ENCODE results near the gene BAIAP2L1.

Gene BAIAP2L1

DNA sequence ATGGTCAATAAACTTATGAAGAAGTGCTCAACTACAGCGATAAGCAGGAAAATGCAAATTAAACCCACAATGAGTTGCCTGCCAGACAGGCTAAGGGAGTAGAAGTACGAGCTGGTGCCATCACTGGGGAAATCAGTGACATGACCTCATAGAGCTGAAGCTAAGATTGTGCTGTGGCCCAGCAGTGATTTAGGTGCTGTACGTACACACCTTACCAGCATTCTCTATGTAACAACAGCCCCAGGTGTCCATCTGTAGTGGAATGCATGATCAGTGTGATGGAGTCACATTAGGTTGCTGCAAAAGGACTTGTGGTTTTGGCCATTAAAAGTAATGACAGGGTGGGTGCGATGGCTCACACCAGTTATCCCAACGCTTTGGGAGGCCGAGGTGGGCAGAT is 143.2 kb downstream of the BAIAP2L1 start:
- no peak for DNase-seq

DNA sequence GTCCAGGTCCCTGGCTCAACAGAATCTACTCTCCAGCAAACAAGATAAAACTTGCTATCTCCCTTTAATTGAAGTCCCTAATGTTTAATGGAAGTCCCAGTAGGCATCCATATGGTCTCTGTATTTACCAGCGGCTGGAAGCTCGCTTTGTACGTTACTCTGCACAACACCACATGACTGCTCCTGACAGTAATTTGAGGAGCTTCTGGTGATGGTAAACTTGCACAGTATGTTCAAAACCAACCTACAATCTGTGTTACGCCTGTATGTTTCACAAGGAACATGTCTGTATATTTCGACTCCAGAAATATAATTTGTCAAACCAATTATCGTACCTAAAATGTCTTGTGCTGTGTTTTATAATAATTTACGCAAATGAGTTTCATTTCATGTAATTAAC is 144.5 kb downstream of the BAIAP2L1 start:
- DNase-seq, result no peak

DNA sequence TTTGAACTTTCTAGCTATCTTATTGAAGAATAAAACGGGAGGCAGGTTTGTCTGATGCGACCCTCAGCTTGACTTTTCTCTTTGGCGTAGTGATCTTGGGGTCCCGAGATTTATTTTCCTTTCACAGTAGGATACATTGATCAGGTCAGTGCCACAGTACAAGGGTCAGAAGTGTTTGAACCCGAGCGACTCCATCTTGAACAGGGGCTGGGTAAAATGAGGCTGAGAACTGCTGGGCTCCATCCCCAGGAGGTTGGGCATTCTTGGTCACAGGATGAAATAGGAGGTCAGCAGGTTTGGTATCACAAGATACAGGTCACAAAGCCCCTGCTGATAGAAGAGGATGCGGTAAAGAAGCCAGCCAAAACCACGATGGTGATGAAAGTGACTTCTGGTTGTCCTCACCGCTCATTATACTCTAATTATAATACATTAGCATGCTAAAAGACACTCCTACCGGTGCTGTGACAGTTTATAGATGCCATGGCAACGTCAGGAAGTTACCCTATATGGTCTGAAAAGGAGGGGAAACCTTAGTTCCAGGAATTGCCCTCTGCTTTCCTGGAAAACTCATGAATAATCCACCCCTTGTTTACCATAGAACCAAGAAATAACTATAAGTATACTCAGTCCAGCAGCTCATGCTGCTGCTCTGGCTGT is 145.8 kb downstream of the BAIAP2L1 start:
- DNase-seq, result no peak

DNA sequence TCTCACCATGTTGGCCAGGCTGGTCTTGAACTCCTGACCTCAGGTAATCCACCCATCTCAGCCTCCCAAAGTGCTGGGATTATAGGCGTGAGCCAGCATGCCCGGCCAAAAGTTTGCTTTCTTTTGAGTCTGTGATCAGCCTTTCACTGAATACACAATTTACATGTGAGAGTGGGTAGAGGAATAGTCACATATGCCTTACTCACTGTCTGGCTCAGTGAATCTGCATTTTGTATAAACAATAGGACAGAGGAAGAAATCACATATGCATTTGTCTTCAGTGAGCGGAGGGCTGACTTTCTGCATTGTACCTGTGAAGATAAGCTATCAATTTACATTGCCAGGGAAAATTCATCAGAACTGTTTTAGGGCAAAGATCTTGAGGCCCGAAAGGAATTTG is 146.4 kb downstream of the BAIAP2L1 start:
- DNase-seq, result no peak

DNA sequence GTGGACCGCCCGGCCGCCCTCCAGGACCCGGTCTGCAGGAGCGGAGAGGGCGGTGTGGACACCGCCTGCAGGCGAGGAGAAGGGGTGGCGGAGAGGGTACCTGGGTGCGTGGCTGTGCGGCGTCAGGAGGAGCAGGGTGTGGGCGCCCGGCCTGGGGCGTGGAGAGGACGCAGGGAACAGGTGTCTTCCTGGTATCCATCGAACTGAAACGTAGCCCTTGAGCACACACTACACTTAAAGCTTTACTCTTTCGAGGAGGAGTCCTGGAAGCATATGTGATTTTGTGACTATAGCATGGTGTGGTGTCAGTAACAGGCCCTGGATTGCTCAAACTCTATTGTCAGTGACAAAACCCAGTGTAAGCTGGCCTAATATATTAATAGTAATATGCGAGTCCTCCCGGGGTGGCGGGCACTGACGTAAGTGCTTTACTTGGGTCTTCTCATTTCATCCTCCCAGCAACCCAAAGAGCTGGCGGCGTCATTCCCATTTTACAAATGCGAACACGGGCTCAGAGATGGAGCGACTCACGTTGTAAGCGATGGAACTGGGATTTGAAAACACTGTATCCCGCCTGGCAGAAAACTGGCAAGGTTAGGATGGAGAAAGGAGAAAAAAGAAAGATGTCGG is 148.3 kb downstream of the BAIAP2L1 start:
- no peak for DNase-seq

DNA sequence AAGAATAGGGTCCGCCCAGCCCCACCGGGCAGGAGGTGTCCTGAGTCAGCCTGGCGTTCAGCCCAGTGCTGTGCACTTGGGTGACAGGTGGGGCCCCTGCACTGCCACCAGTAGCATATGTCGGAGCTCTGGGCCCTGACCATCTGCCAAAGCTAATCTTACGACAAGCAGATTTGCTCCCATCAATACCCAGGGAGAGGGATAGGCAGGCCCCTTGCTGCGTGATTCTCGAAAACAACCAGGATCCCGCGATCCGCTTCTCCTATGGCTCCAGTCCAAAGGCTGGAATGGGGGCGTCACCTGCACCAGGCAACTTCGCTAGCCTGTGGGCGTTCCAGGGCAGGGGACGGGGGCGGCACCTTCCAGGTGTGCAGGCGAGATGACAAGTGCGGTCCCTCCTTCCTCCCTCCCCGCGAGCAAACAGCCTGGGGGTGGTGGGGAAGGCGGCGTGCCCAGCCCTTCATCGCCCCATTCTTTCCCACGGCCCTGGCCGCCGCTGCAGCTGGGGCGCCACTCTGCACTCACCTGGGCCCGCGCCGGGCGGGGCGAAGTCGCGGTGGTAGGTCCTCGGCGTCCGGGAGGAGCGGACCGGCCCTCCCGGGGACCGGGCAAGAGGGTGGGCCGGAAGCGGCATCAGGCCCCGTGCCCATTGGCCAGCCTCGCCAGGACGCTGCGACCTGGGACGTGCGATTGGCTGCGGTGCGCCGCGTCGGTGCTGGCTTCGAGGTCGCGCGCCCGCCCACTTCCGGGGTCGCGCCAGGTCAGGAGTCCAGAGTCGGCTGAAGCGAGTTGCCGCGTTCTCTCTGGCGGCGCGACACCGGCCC is 149.1 kb downstream of the BAIAP2L1 start, which contains the start of gene TECPR1:
Gene TECPR1, minus strand, starts transcription at position 632 of the 824 bp plus-strand sequence. CDS start 6,086 bp downstream, outside the sequence.
- peak; percentile 94 for DNase-seq

DNA sequence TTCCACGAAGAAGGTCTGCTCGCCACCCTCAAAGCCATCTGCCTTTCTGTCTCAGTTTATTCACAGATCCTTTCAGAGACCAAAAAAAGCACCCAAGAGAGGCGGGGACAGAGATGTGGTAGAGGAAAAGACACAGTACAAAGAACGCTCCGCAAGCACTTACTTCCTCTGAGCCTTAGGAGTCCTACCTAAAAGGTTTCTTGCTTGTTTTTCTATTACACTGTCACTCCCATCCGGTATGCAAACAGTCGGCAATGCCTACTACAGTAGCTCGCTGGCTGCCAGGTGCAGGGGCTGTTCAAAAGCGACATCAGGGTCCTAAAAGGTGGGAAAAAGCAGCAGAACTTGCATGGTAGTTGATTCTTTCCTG is 149.7 kb downstream of the BAIAP2L1 start:
- no peak for DNase-seq

DNA sequence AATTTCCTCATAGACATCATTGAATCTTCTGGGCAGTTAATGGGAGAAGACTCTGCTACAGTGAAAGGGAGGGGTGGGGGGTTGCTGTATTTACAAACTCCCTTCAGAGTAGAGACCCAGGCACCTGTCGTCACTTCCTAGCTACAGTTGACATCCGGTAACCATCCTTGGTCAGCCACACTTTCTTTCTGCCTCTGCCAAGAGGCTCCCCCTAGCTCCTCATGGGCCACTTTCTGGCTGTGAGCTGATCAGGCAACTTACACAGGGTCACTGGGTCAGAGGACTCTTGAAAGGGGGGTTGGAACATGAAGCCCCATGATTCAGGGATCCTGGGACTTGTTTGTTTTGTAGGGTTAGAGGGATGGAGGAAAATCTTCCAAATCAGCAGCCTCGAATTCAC is 150.1 kb downstream of the BAIAP2L1 start:
- no peak for DNase-seq

DNA sequence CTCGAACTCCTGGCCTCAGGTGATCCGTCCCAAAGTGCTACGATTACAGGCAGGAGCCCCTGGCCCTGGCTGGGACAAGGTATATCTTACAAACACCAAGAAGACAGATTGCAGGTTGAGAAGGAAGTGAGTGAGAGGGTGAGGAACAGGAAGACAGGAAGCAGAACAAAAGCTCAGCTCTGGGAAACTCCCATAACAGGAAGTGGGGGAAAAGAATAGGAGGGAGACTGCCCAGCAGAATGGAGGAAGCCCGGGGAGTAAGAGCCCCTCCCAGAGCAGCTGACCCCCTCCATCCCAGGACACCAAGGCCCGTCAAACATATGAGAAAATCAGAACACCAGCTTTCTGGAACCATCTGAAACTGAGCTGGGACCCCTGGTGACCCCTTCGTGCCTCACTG is 151.8 kb downstream of the BAIAP2L1 start:
- DNase-seq, result no peak

DNA sequence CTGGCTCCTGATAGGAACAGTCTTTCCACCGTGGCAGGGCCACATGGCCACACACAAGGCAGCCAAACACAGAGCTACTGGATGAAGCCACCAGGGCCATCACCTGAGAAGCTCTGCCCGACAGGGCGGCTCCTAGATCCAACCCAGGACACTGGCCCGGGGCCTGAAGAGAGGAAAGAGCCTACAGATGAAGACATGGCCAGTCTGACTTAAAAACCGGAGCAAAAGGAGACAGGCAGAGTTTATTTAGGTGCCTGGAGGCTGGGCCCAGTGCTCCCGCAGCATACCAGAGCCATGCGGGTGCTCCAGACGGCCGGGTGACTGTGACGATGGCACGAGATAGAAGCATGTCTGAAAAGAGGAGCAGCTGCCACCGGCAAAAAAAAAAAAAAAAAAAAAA is 152.7 kb downstream of the BAIAP2L1 start:
- DNase-seq, result no peak

DNA sequence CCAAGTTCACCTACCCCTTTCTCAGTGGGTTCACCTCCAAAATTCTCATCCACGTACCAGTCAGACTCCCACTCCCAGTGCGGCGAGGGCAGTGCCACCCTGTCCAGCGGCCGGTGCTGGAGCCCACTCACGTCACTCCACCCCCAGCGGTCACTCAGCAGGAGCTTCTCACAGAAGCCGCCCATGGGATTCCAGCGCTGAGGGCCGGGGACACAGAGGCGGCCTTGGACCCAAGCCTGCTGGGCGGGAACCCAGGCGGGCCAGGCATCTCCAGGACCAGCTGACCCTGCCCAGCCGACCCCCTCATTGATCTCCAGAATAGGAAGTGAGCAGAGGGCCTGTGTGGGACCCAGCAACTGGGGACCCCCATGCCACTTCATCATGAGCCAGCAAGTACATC is 156.0 kb downstream of the BAIAP2L1 start:
- no peak for DNase-seq

DNA sequence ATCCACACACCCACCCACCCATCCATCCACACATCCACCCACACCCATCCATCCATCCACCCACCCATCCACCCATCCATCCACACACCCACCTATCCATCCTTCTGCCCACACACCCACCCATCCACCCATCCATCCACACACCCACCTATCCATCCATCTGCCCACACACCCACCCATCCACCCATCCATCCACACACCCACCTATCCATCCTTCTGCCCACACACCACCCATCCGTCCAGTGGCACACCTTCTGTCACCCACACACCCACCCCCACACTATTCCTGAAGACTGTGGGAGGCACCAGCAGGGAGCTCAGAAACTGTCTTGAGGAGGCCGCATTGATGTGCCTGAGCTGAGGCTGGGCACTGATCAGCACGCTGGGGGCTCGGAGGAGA is 158.0 kb downstream of the BAIAP2L1 start:
- no peak for DNase-seq

DNA sequence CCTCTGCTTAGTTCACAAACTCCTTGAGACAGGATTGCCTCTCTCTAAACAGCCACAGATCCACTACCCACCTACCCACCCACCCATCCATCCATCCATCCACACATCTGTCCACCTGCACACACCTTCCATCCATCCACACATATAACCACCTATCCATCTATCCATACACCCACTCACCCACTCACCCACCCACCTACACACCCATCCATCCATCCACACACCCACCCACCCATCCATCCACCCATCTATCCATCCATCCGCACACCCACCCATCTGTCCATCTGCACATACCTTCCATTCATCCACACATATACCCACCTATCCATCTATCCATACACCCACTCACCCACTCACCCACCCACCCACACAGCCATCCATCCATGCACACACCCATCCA is 158.5 kb downstream of the BAIAP2L1 start:
- no peak for DNase-seq

DNA sequence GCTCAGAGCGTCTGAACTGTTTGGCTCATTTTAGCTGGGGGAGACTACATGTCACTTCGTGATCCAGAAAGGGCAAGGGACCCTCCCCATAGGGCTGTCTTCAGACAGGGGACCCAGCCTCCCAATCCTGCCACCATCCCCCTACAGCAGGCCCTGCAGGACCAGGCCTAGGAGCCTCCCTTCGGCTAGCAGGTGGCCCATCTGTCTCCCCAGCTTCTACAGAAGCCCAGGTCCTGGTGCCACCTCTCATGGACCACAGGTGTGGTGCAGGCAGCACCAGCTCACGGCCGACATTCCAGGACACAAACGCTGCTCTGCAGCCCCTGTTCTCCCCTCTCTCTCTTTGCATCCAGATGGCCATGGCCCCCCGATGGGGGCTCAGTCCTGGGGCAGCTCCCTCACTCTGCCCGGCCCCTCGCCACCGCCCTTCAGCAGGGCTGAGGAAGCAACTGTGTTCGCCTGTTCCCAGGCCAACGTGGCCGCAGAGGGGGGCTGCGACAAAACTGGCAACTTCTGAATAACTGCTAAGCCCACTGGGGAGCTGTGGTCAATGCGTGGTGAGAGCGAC is 159.1 kb downstream of the BAIAP2L1 start:
- DNase-seq, result no peak

All from eye (tissue), 1 donor.